C4-2B (cell line): ENCODE measurements around the gene PRTG.

Experiments used
- CTCF ChIP-seq: fragments of 450-650 bp; conservative IDR thresholded peaks from 2 replicates; pipeline ENCODE4 v1.5.1; 2017; ENCODE audit warnings: mild to moderate bottlenecking
- ZFX ChIP-seq: fragments of 450-650 bp; IDR thresholded peaks from 2 replicates; pipeline ENCODE4 v1.6.1; 2017

- TF ChIP-seq CTCF (no peak), ZFX (no peak)
Observed at GRCh38 chr15:55574096-55574495, 168.9 kb downstream of the PRTG start.
